WTC11 (cell line): Measurements from ENCODE around the gene SLC31A2. TPM values are rescaled to one million over a fixed set of nuclear protein-coding genes. Genes with fewer than 3 reads are reported as not detected.
A peak's percentile ranks its signal among the peaks of the same experiment; 100 is the strongest.

Experiments used
- ATAC-seq: fragments of 200-7000 bp; cut with Tn5 transposase; 2 replicates; pipeline ENCODE4 v1.10.0; 2021; ENCODE audit warnings: mild to moderate bottlenecking, moderate library complexity
- CTCF ChIA-PET: fragments of 300-600 bp; sonication (Branson Sonifier 250); formaldehyde crosslinking; loops from one replicate; lab custom pipeline; 2021; ENCODE audit warnings: antibody characterized with exemption; lab: Charles Lee
- POLR2A ChIA-PET: fragments of 350-600 bp; sonication (Branson Sonifier 250); formaldehyde crosslinking; loops from one replicate; lab custom pipeline; 2021; ENCODE audit warnings: antibody characterized with exemption; lab: Charles Lee
- DNase-seq: peaks from one replicate; pipeline ENCODE4 v3.0.0; 2021; ENCODE audit warnings: low spot score
- H3K27ac Mint-ChIP-seq: 2 replicates; pipeline ENCODE4 v1.8.0; 2021; ENCODE audit warnings: mixed read lengths
- H3K27me3 Mint-ChIP-seq: 2 replicates; pipeline ENCODE4 v1.8.0; 2021; ENCODE audit warnings: low read depth, mild to moderate bottlenecking, moderate library complexity, mixed read lengths
- H3K36me3 Mint-ChIP-seq: 2 replicates; pipeline ENCODE4 v1.8.0; 2021; ENCODE audit warnings: mixed read lengths
- H3K4me1 Mint-ChIP-seq: 2 replicates; pipeline ENCODE4 v1.8.0; 2022; ENCODE audit warnings: mixed read lengths
- H3K4me3 Mint-ChIP-seq: 2 replicates; pipeline ENCODE4 v1.8.0; 2021; ENCODE audit warnings: mild to moderate bottlenecking, moderate library complexity, mixed read lengths
- H3K9me3 Mint-ChIP-seq: 2 replicates; pipeline ENCODE4 v1.8.0; 2021; ENCODE audit warnings: mixed read lengths
- ARID4B ChIP-seq: sonication (generic); formaldehyde crosslinking; IDR thresholded peaks from 2 replicates; pipeline ENCODE4 v1.8.0; 2023; ENCODE audit warnings: missing genetic modification reagents, mild to moderate bottlenecking, borderline replicate concordance
- ATF2 ChIP-seq: sonication (generic); formaldehyde crosslinking; IDR thresholded peaks from 2 replicates; pipeline ENCODE4 v1.8.1; 2022; ENCODE audit warnings: low read depth, missing genetic modification reagents, borderline replicate concordance
- CDX4 ChIP-seq: fragments of 250-450 bp; sonication (Bioruptor Pico); IDR thresholded peaks from 2 replicates; pipeline ENCODE4 v1.9.0; 2021; ENCODE audit warnings: moderate library complexity, mild to moderate bottlenecking, inconsistent platforms, borderline replicate concordance
- CREM ChIP-seq: sonication (generic); formaldehyde crosslinking; IDR thresholded peaks from 2 replicates; pipeline ENCODE4 v1.8.1; 2022; ENCODE audit warnings: mild to moderate bottlenecking, missing genetic modification reagents, moderate library complexity
- CTCF ChIP-seq: fragments of 200-600 bp; IDR thresholded peaks from 2 replicates; pipeline ENCODE4 v1.8.0; 2022; ENCODE audit warnings: antibody characterized with exemption
- ERG ChIP-seq: fragments of 250-450 bp; sonication (Bioruptor Pico); IDR thresholded peaks from 2 replicates; pipeline ENCODE4 v1.8.0; 2021; ENCODE audit warnings: mild to moderate bottlenecking
- ESRRA ChIP-seq: sonication (generic); formaldehyde crosslinking; IDR thresholded peaks from 2 replicates; pipeline ENCODE4 v1.8.1; 2022; ENCODE audit warnings: mild to moderate bottlenecking, missing genetic modification reagents, borderline replicate concordance
- SMAD4 ChIP-seq: sonication (generic); formaldehyde crosslinking; IDR thresholded peaks from 2 replicates; pipeline ENCODE4 v1.8.0; 2022; ENCODE audit warnings: mild to moderate bottlenecking, missing genetic modification reagents
- TP53 ChIP-seq: sonication (generic); formaldehyde crosslinking; IDR thresholded peaks from 2 replicates; pipeline ENCODE4 v1.8.1; 2023; ENCODE audit warnings: mild to moderate bottlenecking, missing genetic modification reagents
- USF1 ChIP-seq: sonication (generic); formaldehyde crosslinking; IDR thresholded peaks from 2 replicates; pipeline ENCODE4 v1.8.0; 2022; ENCODE audit warnings: mild to moderate bottlenecking, missing genetic modification reagents
- ZNF121 ChIP-seq: sonication (generic); formaldehyde crosslinking; IDR thresholded peaks from 2 replicates; pipeline ENCODE4 v1.8.0; 2023; ENCODE audit warnings: missing genetic modification reagents
- ZNF396 ChIP-seq: fragments of 250-450 bp; sonication (Bioruptor Pico); IDR thresholded peaks from 2 replicates; pipeline ENCODE4 v1.8.0; 2021; ENCODE audit warnings: mild to moderate bottlenecking, moderate library complexity, borderline replicate concordance
- ZNF671 ChIP-seq: fragments of 250-450 bp; sonication (Bioruptor Pico); IDR thresholded peaks from 2 replicates; pipeline ENCODE4 v1.8.0; 2021; ENCODE audit warnings: mild to moderate bottlenecking
- total RNA-seq: library from RNA; stranded (reverse); gene quantifications from 3 replicates; pipeline ENCODE4 v1.2.3, GENCODE V29; 2021

SLC31A2 gene
- total RNA-seq, 1 experiment from 2014 or later: 2.0 TPM

GRCh38 chr9:113151696-113152630, 1.2 kb downstream of the SLC31A2 start:
- POLR2A ChIA-PET: interaction anchor here (0.5 to 2.7 kb wide), 3 partner anchors 69 to 125 kb away, joined by 3 to 18 read pairs (median 4); partner anchors contain the start of genes CDC26, FKBP15 and SLC31A1
- Mint-ChIP-seq H3K4me3 (peak overlapping the region; percentile 72), H3K9me3 (no peaks in the 10 kb centered on the region), H3K4me1 (peaks cover 19% of the 10 kb centered on the region), H3K27me3 (peaks cover 20% of the 10 kb centered on the region), H3K36me3 (no peaks in the 10 kb centered on the region), H3K27ac (no peak overlapping the region)
- TF ChIP-seq USF1 (CRISPR knock-in tag) (no peak), CREM (CRISPR knock-in tag) (no peak), ESRRA (CRISPR knock-in tag) (no peak), ZNF396 (no peak), ATF2 (CRISPR knock-in tag) (no peak), ZNF121 (CRISPR knock-in tag) (peak; percentile 69; the same call in 1 of the 2 replicates), CTCF (no peak), ZNF671 (CRISPR knock-in tag) (no peak)
- DNase-seq (no peak), ATAC-seq (no peak)
- CTCF ChIA-PET: interaction anchor here (1.1 to 2.1 kb wide), 6 partner anchors 10 to 1054 kb away, joined by 3 to 12 read pairs (median 6); partner anchors contain the start of genes CDC26, FKBP15, PRPF4 and SLC31A1

- CTCF ChIA-PET: interaction anchor here (1.1 kb wide), 1 partner anchor 1054 kb away, joined by 3 read pairs; no protein-coding TSS in a partner anchor
- H3K4me3 Mint-ChIP-seq: peak overlapping the region; percentile 72
Measured at GRCh38 chr9:113152699-113153098, 1.9 kb downstream of the SLC31A2 start.

More at GRCh38 chr9:113152699-113153098, 1.9 kb downstream of the SLC31A2 start:
- Mint-ChIP-seq H3K27me3 (peaks cover 20% of the 10 kb centered on the region), H3K36me3 (no peaks in the 10 kb centered on the region), H3K27ac (no peak overlapping the region), H3K4me1 (peaks cover 21% of the 10 kb centered on the region), H3K9me3 (no peaks in the 10 kb centered on the region)
- ATAC-seq (no peak), DNase-seq (no peak)
- POLR2A ChIA-PET: interaction anchor here (0.5 kb wide), 1 partner anchor 124 kb away, joined by 3 read pairs; no protein-coding TSS in a partner anchor
- TF ChIP-seq TP53 (CRISPR knock-in tag) (no peak), SMAD4 (CRISPR knock-in tag) (no peak), ERG (CRISPR knock-in tag) (no peak), CDX4 (no peak), ARID4B (CRISPR knock-in tag) (no peak)
